Measurements from ENCODE around the gene HNRNPUL1. TPM values are rescaled to one million over a fixed set of nuclear protein-coding genes. Genes with fewer than 3 reads are reported as not detected.
A peak's percentile ranks its signal among the peaks of the same experiment; 100 is the strongest.

Gene HNRNPUL1
- total RNA-seq (2014; rRNA removed; shearing (Covaris generic)) (194 and 200 TPM in 2 replicates), total RNA-seq (2022) (360 and 377 TPM in 2 replicates), Bru-seq, nascent RNA (percentile 91 among the genes with signal in this experiment), BruChase-seq, experiment 1, labeled RNA remaining after a 6-hour chase (percentile 97 among the genes with signal in this experiment), BruChase-seq, experiment 2, labeled RNA remaining after a 2-hour chase (percentile 93 among the genes with signal in this experiment)
- long read RNA-seq, transcript HNRNPUL1-208 (15 exons, 3,043 nt), result minor isoform, 29 of 486 reads
- long read RNA-seq, transcript HNRNPUL1-204 (15 exons, 3,555 nt), result major isoform, 142 of 486 reads
- long read RNA-seq, transcript HNRNPUL1-202 (15 exons, 3,426 nt), result minor isoform, 22 of 486 reads
- long read RNA-seq, transcript HNRNPUL1-207 (15 exons, 2,794 nt), result minor isoform, 38 of 486 reads
- long read RNA-seq, partial matches to known transcripts, result 123 of 486 reads
- long read RNA-seq, other reads (novel, unspliced or antisense), result 120 of 486 reads

GRCh38 chr19:41263850-41264580, at the start of gene HNRNPUL1:
TSS of gene HNRNPUL1 (plus strand) at chr19:41264372. CDS start at chr19:41264504, 132 bp downstream.
- Histone ChIP-seq H3K27ac (ENCODE audit: low read depth, low read length, poor library complexity, severe bottlenecking) (peak within 1 kb of the TSS; percentile 91), H3K36me3 (ENCODE audit: insufficient read depth, low read length) (peaks cover 40% of the 10 kb centered on the region), H3K79me2 (ENCODE audit: insufficient read depth, low read depth, low read length) (peaks cover 52% of the 10 kb centered on the region), H4K20me1 (ENCODE audit: insufficient read depth, low read length) (peaks cover 19% of the 10 kb centered on the region), H3K4me1 (ENCODE audit: insufficient read depth, low read length, poor library complexity, severe bottlenecking) (peaks cover 15% of the 10 kb centered on the region), H3K9me3 (ENCODE audit: low read length) (no peaks in the 10 kb centered on the region), H3K9me2 (ENCODE audit: insufficient read depth, low read length) (no peaks in the 10 kb centered on the region), H3K4me3 (ENCODE audit: low read depth, low read length, poor library complexity, severe bottlenecking) (peak within 1 kb of the TSS; percentile 96), H3K4me2 (ENCODE audit: low read length) (peak within 1 kb of the TSS; percentile 94), H2AFZ (ENCODE audit: low read length) (peak within 1 kb of the TSS; percentile 83)
- DNase-seq (ENCODE audit: low spot score), result peak; percentile 100
- BruUV-seq (replicated peaks), result no TSS peak
- TF ChIP-seq CTCF (conservative IDR thresholded peaks at IDR 0.05; ENCODE audit: low read length) (peak; percentile 64), EZH2phosphoT487 (IDR thresholded peaks at IDR 0.05; ENCODE audit: borderline replicate concordance, low read depth, low read length) (no peak)
- ChIA-PET CTCF (ENCODE audit: unreplicated experiment) (no interaction called here), POLR2A (interaction anchor here (0.7 to 1.4 kb wide), 5 partner anchors 17 to 1019 kb away, joined by 3 read pairs; partner anchors contain the start of gene B9D2)
- intact Hi-C loops (cut with micrococcal nuclease; ENCODE audit: unreplicated experiment), result loop anchor here (2.0 to 5.0 kb wide), 5 partner anchors 63 to 467 kb away; partner anchors contain the start of genes EGLN2, ERICH4 and TGFB1

GRCh38 chr19:41217741-41218140, 46.4 kb upstream of the HNRNPUL1 start:
- H4K20me1 ChIP-seq (ENCODE audit: insufficient read depth, low read length), result no peaks in the 10 kb centered on the region
- no peaks in the 10 kb centered on the region for H3K4me1 ChIP-seq (ENCODE audit: insufficient read depth, low read length, poor library complexity, severe bottlenecking)
- TF ChIP-seq EZH2phosphoT487 (IDR thresholded peaks at IDR 0.05; ENCODE audit: borderline replicate concordance, low read depth, low read length) (no peak), CTCF (conservative IDR thresholded peaks at IDR 0.05; ENCODE audit: low read length) (no peak)
- no peak for DNase-seq (ENCODE audit: low spot score)
- no peak overlapping the region for H3K4me2 ChIP-seq (ENCODE audit: low read length)
- H3K9me3 ChIP-seq (ENCODE audit: low read length), result no peaks in the 10 kb centered on the region
- CTCF ChIA-PET (ENCODE audit: unreplicated experiment), result no interaction called here
- no peaks in the 10 kb centered on the region for H3K36me3 ChIP-seq (ENCODE audit: insufficient read depth, low read length)
- no peak overlapping the region for H2AFZ ChIP-seq (ENCODE audit: low read length)
- H3K27ac ChIP-seq (ENCODE audit: low read depth, low read length, poor library complexity, severe bottlenecking), result no peak overlapping the region
- POLR2A ChIA-PET, result no interaction called here
- no peaks in the 10 kb centered on the region for H3K9me2 ChIP-seq (ENCODE audit: insufficient read depth, low read length)
- H3K79me2 ChIP-seq (ENCODE audit: insufficient read depth, low read depth, low read length), result no peaks in the 10 kb centered on the region
- intact Hi-C loops (cut with micrococcal nuclease; ENCODE audit: unreplicated experiment), result no loop called here
- no TSS peak for BruUV-seq (replicated peaks)
- no peak overlapping the region for H3K4me3 ChIP-seq (ENCODE audit: low read depth, low read length, poor library complexity, severe bottlenecking)

Measured in OCI-LY7 (cell line).